GM20000 (cell line): ENCODE measurements around the gene XPNPEP2.

Experiments
- DNase-seq: peaks from one replicate; pipeline ENCODE4 v3.0.0; 2012; ENCODE audit warnings: low spot score
- TF ChIP-seq, protein P1 (sequence below): IDR thresholded peaks from 2 replicates; pipeline ENCODE4 v1.5.1; 2012; ENCODE audit warnings: mild to moderate bottlenecking, control low read depth; ENCODE audit errors: extremely low read depth, missing control alignments

Gene XPNPEP2

GRCh38 chrX:129719931-129720530, 18.7 kb upstream of the XPNPEP2 start:
- TF ChIP-seq, protein P1, sequence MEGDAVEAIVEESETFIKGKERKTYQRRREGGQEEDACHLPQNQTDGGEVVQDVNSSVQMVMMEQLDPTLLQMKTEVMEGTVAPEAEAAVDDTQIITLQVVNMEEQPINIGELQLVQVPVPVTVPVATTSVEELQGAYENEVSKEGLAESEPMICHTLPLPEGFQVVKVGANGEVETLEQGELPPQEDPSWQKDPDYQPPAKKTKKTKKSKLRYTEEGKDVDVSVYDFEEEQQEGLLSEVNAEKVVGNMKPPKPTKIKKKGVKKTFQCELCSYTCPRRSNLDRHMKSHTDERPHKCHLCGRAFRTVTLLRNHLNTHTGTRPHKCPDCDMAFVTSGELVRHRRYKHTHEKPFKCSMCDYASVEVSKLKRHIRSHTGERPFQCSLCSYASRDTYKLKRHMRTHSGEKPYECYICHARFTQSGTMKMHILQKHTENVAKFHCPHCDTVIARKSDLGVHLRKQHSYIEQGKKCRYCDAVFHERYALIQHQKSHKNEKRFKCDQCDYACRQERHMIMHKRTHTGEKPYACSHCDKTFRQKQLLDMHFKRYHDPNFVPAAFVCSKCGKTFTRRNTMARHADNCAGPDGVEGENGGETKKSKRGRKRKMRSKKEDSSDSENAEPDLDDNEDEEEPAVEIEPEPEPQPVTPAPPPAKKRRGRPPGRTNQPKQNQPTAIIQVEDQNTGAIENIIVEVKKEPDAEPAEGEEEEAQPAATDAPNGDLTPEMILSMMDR, result no peak
- DNase-seq, result no peak

GRCh38 chrX:129720741-129721140, 18.0 kb upstream of the XPNPEP2 start:
- TF ChIP-seq, protein P1, result no peak
- DNase-seq, result no peak

- no peak for DNase-seq
- TF ChIP-seq, protein P1, result no peak
Measured at GRCh38 chrX:129721414-129721813, 17.4 kb upstream of the XPNPEP2 start.

GRCh38 chrX:129721870-129722269, 16.9 kb upstream of the XPNPEP2 start:
- DNase-seq, result no peak
- TF ChIP-seq, protein P1, result no peak

GRCh38 chrX:129723511-129723910, 15.3 kb upstream of the XPNPEP2 start:
- DNase-seq, result no peak
- TF ChIP-seq, protein P1, result no peak

DNA sequence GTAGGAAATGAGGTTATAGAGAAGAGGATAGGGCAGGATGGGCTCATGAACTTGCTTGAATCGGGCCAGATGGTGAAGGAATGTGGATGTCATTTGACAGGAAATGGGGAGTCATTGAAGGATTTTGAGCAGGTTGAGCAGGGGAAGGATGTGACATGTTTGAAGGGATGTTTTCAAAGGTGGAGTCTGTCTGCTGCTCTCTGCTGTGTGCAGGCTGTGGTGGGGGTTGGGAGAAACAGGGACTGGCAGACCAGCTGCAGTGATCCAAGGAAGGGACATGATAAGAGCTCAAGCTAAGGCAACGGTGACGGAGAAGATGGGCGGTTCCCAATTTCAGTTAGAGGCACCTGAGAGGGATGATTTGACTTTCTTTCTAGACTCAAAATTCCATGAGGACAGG, 14.0 kb upstream of the XPNPEP2 start:
- no peak for DNase-seq
- TF ChIP-seq, protein P1, result no peak

DNA sequence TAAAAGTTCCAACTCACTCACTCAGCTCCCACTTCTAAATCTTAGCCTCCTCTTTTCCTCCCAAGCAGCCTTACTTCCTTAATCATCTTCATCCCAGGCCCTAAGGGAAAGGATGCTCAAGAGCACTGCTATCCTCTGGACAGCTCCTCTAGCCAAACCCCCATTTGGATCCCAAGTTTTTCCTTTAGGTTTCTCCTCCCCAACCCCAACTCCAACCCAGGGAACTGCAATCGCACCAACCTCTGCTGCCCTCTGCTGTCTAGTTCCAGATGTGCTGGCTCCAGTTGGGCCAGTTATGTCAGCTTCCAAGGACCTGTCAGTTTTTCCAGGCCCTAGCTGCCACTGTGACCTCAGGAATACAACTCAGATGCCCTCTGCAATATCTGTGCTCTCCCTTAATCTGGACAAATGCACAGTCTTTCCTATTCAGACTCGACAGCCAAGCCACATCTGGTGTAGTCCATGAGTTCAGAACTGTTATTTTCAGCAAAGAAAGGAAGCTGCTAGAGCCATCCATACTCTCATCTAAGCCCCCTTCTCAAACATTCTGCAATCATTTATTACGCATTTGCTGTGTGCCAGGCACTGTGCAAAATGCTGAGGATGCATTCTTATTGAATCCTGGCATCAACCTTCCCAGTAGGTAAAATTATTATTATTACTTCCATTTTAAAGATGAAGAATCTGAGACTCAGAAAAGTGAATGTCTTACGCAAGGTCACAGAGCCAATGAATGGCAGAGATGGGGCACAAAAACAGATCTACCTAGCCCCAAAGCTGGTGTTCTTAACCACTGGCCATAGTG, 12.3 kb upstream of the XPNPEP2 start:
- no peak for DNase-seq

More for the DNA sequence above, 12.3 kb upstream of the XPNPEP2 start:
- TF ChIP-seq, protein P1, result peak; percentile 30
